SU-DHL-6 (cell line): ENCODE measurements around the gene CYB5A.

Experiments used
- EZH2phosphoT487 ChIP-seq: fragments of 200-600 bp; sonication (generic), shearing (Covaris generic); conservative IDR thresholded peaks from 2 replicates; pipeline ENCODE4 v1.6.1; 2018; ENCODE audit warnings: mild to moderate bottlenecking, antibody characterized with exemption, low read length, moderate library complexity, mixed read lengths
- TF ChIP-seq, protein P1 (sequence below): fragments of 200-600 bp; sonication (generic); IDR thresholded peaks from one replicate; pipeline ENCODE4 v1.5.1; 2017; ENCODE audit warnings: antibody characterized with exemption, mild to moderate bottlenecking, low read length, moderate library complexity; ENCODE audit not compliant: insufficient read depth, poor library complexity, severe bottlenecking

DNA sequence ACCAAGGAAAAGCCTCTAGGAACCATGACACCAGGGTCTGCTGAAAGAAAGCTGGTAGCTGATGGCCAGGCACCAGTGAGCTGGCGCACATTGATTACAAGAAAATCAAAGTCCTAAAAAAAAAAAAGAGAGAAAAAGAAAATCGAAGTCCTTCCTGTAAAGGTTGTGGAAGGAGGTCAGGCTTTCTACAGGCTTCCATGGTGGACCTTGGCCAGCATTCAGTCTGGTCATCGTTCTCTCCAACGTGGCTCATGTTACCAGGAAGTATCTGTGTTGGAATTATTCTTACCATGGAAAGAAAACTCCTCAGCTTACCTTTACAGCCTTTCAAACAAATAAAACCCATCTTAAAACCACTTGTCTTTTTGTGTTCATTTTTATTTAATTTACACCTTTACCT, 65.6 kb downstream of the CYB5A start:
- TF ChIP-seq, protein P1, sequence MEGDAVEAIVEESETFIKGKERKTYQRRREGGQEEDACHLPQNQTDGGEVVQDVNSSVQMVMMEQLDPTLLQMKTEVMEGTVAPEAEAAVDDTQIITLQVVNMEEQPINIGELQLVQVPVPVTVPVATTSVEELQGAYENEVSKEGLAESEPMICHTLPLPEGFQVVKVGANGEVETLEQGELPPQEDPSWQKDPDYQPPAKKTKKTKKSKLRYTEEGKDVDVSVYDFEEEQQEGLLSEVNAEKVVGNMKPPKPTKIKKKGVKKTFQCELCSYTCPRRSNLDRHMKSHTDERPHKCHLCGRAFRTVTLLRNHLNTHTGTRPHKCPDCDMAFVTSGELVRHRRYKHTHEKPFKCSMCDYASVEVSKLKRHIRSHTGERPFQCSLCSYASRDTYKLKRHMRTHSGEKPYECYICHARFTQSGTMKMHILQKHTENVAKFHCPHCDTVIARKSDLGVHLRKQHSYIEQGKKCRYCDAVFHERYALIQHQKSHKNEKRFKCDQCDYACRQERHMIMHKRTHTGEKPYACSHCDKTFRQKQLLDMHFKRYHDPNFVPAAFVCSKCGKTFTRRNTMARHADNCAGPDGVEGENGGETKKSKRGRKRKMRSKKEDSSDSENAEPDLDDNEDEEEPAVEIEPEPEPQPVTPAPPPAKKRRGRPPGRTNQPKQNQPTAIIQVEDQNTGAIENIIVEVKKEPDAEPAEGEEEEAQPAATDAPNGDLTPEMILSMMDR, result no peak
- no peak for TF ChIP-seq EZH2phosphoT487
